RWPE1 (cell line): ENCODE results near the gene INTS11.

Experiments
- CTCF ChIA-PET: fragments of 350-600 bp; sonication (Branson Sonifier 250); formaldehyde crosslinking; extraction: SDS; loops from one replicate; lab custom pipeline; 2021; lab: Yijun Ruan, JAX
- POLR2A ChIA-PET: fragments of 400-600 bp; formaldehyde crosslinking; extraction: SDS; loops from one replicate; lab custom pipeline; 2020; ENCODE audit warnings: antibody characterized with exemption; ENCODE audit not compliant: low non-redundant PET; lab: Yijun Ruan, JAX
- DNase-seq: peaks from one replicate; pipeline ENCODE4 v3.0.0; 2012; ENCODE audit warnings: low spot score
- H3K27ac ChIP-seq: fragments of 450-650 bp; 2 replicates; pipeline ENCODE4 v1.5.1; 2017
- CTCF ChIP-seq: fragments of 450-650 bp; conservative IDR thresholded peaks from 2 replicates; pipeline ENCODE4 v1.5.1; 2017; ENCODE audit warnings: low read depth, mild to moderate bottlenecking

INTS11 gene

GRCh38 chr1:1311107-1312104, 13.1 kb downstream of the INTS11 start:
- POLR2A ChIA-PET = interaction anchor here (0.6 kb wide), 1 partner anchor 12 kb away, joined by 3 read pairs; no protein-coding TSS in a partner anchor

GRCh38 chr1:1310476-1311053, 13.9 kb downstream of the INTS11 start:
- POLR2A ChIA-PET = interaction anchor here (0.9 kb wide), 1 partner anchor 34 kb away, joined by 6 read pairs; no protein-coding TSS in a partner anchor
- DNase-seq = no peak
- H3K27ac ChIP-seq = peak overlapping the region; percentile 100
- CTCF ChIA-PET = no interaction called here
- no peak for TF ChIP-seq CTCF

More at GRCh38 chr1:1311107-1312104, 13.1 kb downstream of the INTS11 start:
- peak overlapping the region; percentile 100 for H3K27ac ChIP-seq
- no peak for DNase-seq
- CTCF ChIA-PET = interaction anchor here (0.6 kb wide), 1 partner anchor 35 kb away, joined by 3 read pairs; no protein-coding TSS in a partner anchor
- no peak for TF ChIP-seq CTCF

- DNase-seq = no peak
- POLR2A ChIA-PET = interaction anchor here (0.9 kb wide), 1 partner anchor 35 kb away, joined by 6 read pairs; no protein-coding TSS in a partner anchor
- H3K27ac ChIP-seq = peak overlapping the region; percentile 100
- CTCF ChIA-PET = interaction anchor here (0.6 kb wide), 3 partner anchors 104 to 834 kb away, joined by 3 to 6 read pairs (median 4); partner anchors contain the start of gene TNFRSF18
- no peak for TF ChIP-seq CTCF
Measured at GRCh38 chr1:1310109-1310385, 14.4 kb downstream of the INTS11 start.

- TF ChIP-seq CTCF = no peak
- POLR2A ChIA-PET = interaction anchor here (0.8 to 0.9 kb wide), 2 partner anchors 35 to 39 kb away, joined by 3 to 6 read pairs; no protein-coding TSS in a partner anchor
- DNase-seq = no peak
- CTCF ChIA-PET = interaction anchor here (0.6 to 0.7 kb wide), 4 partner anchors 39 to 835 kb away, joined by 3 to 6 read pairs (median 4); partner anchors contain the start of gene TNFRSF18
- peak overlapping the region; percentile 100 for H3K27ac ChIP-seq
Measured at GRCh38 chr1:1309251-1310108, 15.0 kb downstream of the INTS11 start.

- TF ChIP-seq CTCF = no peak
- POLR2A ChIA-PET = interaction anchor here (0.8 kb wide), 1 partner anchor 39 kb away, joined by 3 read pairs; no protein-coding TSS in a partner anchor
- peak overlapping the region; percentile 100 for H3K27ac ChIP-seq
- CTCF ChIA-PET = interaction anchor here (0.7 kb wide), 1 partner anchor 39 kb away, joined by 3 read pairs; no protein-coding TSS in a partner anchor
- DNase-seq = no peak
Measured at GRCh38 chr1:1308756-1309250, 15.7 kb downstream of the INTS11 start.
